CD14-positive monocyte (primary cell): ENCODE measurements around the gene TAC4. TPM values are rescaled to one million over a fixed set of nuclear protein-coding genes. Genes with fewer than 3 reads are reported as not detected.
A peak's percentile ranks its signal among the peaks of the same experiment; 100 is the strongest.

Experiments
- DNase-seq, 3 donors: peaks; one replicate each; pipeline ENCODE4 v3.0.0-alpha.2; 2011 to 2022
- H2AFZ ChIP-seq: 2 replicates; pipeline ENCODE4 v1.6.0; 2012; ENCODE audit warnings: mild to moderate bottlenecking, low read depth, low read length, inconsistent platforms; ENCODE audit not compliant: insufficient read depth, poor library complexity, severe bottlenecking
- H3K27ac ChIP-seq, 2 donors: 1 replicate in 1 of 2; 2 replicates in 1 of 2; pipeline ENCODE4 v1.5.1; 2012 to 2013; ENCODE audit warnings: low read length in 2 of 2, control low read depth in 1 of 2, inconsistent platforms in 1 of 2, low read depth in 1 of 2, mild to moderate bottlenecking in 1 of 2
- H3K27me3 ChIP-seq, 2 donors: one replicate each; pipeline versions ENCODE4 v1.6.0 to v1.6.1; 2011 to 2013; ENCODE audit warnings: low read length in 2 of 2; ENCODE audit not compliant: control insufficient read depth in 2 of 2, insufficient read depth in 2 of 2
- H3K36me3 ChIP-seq, 2 donors: replicated peaks in 1 of 2; 1 replicate in 1 of 2; 2 replicates in 1 of 2; pipeline versions ENCODE4 v1.5.1 to v1.6.1; 2012 to 2013; ENCODE audit warnings: low read length in 2 of 2, control low read depth in 1 of 2, inconsistent platforms in 1 of 2, mild to moderate bottlenecking in 1 of 2; ENCODE audit not compliant: insufficient read depth in 2 of 2, control insufficient read depth in 1 of 2
- H3K4me1 ChIP-seq, 2 donors: 1 replicate in 1 of 2; 2 replicates in 1 of 2; pipeline versions ENCODE4 v1.5.1 to v1.6.1; 2012 to 2013; ENCODE audit warnings: low read length in 2 of 2, control low read depth in 1 of 2, inconsistent platforms in 1 of 2, mild to moderate bottlenecking in 1 of 2, moderate library complexity in 1 of 2; ENCODE audit not compliant: insufficient read depth in 2 of 2, control insufficient read depth in 1 of 2
- H3K4me2 ChIP-seq: replicated peaks from 2 replicates; pipeline ENCODE3; 2012; ENCODE audit warnings: low read length, moderate library complexity, mild to moderate bottlenecking; ENCODE audit not compliant: poor library complexity, severe bottlenecking; ENCODE audit errors: extremely low read depth
- H3K4me3 ChIP-seq, 3 experiments: fragments of 200-600 bp in 1 of 3; sonication (generic) in 1 of 3; replicated peaks in 1 of 3; 1 replicate in 2 of 3; 2 replicates in 1 of 3; pipeline ENCODE4 v1.5.1; 2011 to 2013; ENCODE audit warnings: low read length in 3 of 3, mild to moderate bottlenecking in 3 of 3, control low read depth in 2 of 3, low read depth in 2 of 3, inconsistent platforms in 1 of 3, moderate library complexity in 1 of 3
- H3K79me2 ChIP-seq: 2 replicates; pipeline ENCODE4 v1.6.0; 2012; ENCODE audit warnings: mild to moderate bottlenecking, control low read depth, inconsistent platforms, low read length, moderate library complexity; ENCODE audit not compliant: insufficient read depth
- H3K9ac ChIP-seq: 2 replicates; pipeline ENCODE4 v1.6.0; 2017; ENCODE audit warnings: low read length, mild to moderate bottlenecking; ENCODE audit not compliant: insufficient read depth, poor library complexity, severe bottlenecking
- H3K9me3 ChIP-seq, 2 donors: replicated peaks in 1 of 2; 1 replicate in 1 of 2; 2 replicates in 1 of 2; pipeline versions ENCODE4 v1.5.1 to v1.6.1; 2012 to 2013; ENCODE audit warnings: low read length in 2 of 2, control low read depth in 1 of 2; ENCODE audit not compliant: control insufficient read depth in 1 of 2, insufficient read depth in 1 of 2
- H4K20me1 ChIP-seq: 2 replicates; pipeline ENCODE4 v1.6.0; 2012; ENCODE audit warnings: mild to moderate bottlenecking, low read length, control low read depth, moderate library complexity; ENCODE audit not compliant: insufficient read depth
- H3K27ac Mint-ChIP-seq, 7 donors: one replicate each; pipeline ENCODE4 v1.8.0; 2020; ENCODE audit warnings: mild to moderate bottlenecking in 7 of 7, mixed read lengths in 7 of 7, moderate library complexity in 6 of 7, inconsistent platforms in 2 of 7
- H3K27me3 Mint-ChIP-seq, 3 donors: one replicate each; pipeline ENCODE4 v1.8.0; 2021 to 2022; ENCODE audit warnings: low read depth in 3 of 3, mild to moderate bottlenecking in 3 of 3, mixed read lengths in 3 of 3, moderate library complexity in 3 of 3, inconsistent platforms in 1 of 3
- H3K36me3 Mint-ChIP-seq, 2 donors: one replicate each; pipeline ENCODE4 v1.8.0; 2020; ENCODE audit warnings: mixed read lengths in 2 of 2, inconsistent platforms in 1 of 2, mild to moderate bottlenecking in 1 of 2
- H3K4me1 Mint-ChIP-seq: one replicate; pipeline ENCODE4 v1.8.0; 2020; ENCODE audit warnings: mild to moderate bottlenecking, mixed read lengths
- H3K4me3 Mint-ChIP-seq, 2 donors: one replicate each; pipeline ENCODE4 v1.8.0; 2020; ENCODE audit warnings: mild to moderate bottlenecking in 2 of 2, mixed read lengths in 2 of 2, moderate library complexity in 1 of 2
- H3K9me3 Mint-ChIP-seq, 7 donors: one replicate each; pipeline ENCODE4 v1.8.0; 2020 to 2022; ENCODE audit warnings: mixed read lengths in 7 of 7, mild to moderate bottlenecking in 6 of 7, moderate library complexity in 6 of 7, inconsistent platforms in 2 of 7
- WGBS: methylation state at CpG from one replicate; pipeline ENCODE4 v1.1.5; 2013; ENCODE audit warnings: missing lambda C conversion rate; ENCODE audit not compliant: insufficient coverage; 5-methylcytosine and 5-hydroxymethylcytosine counted together
- intact Hi-C, 2 donors: fragments of 100-400 bp; cut with micrococcal nuclease; formaldehyde crosslinking; loops; one replicate each; pipeline versions ENCODE4 v1.15.0 to v1.15.1; 2023
- polyA plus RNA-seq, 3 donors: library from polyadenylated mRNA; depleted of rRNA in 1 of 3; unstranded in 2 of 3; stranded (reverse) in 1 of 3; fragments of 300-500 nt in 2 of 3; fragments of >200 nt in 1 of 3; fragmentation: Illumina TruSeq in 2 of 3; gene quantifications; 1 replicate in 2 of 3; 2 replicates in 1 of 3; pipeline ENCODE4 v1.2.3, GENCODE V29; 2012 to 2021
- TF ChIP-seq, protein P1 (sequence below): fragments of 200-600 bp; IDR thresholded peaks from one replicate; pipeline ENCODE4 v1.8.0; 2022; ENCODE audit warnings: antibody characterized with exemption, mild to moderate bottlenecking

TAC4 gene
- polyA plus RNA-seq, 3 donors = not detected

DNA sequence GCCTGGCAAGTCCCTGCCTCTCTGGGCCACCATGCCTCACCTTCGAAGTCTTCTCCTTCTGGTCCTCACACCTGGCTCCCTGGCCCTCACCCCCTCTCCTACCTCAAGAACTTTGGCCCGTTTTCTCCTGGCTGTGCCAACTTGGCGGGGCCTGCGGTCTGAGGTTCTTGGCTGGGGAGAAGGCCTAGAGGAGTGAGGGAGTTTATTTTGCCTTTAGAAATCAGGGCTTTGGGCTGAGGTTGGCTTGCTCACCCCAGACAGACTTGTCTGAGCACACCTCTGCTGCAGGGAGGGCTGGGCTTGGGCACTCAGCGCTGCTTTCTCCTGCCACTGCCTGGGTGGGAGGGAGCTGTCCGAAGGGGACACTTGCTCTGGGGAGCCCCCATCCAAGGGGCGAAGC, 23.3 kb upstream of the TAC4 start:
- Histone ChIP-seq H3K4me3 (no peak overlapping the region), H2AFZ (no peak overlapping the region), H3K9me3 (no peaks in the 10 kb centered on the region), H3K4me1 (no peaks in the 10 kb centered on the region), H3K4me2 (no peak overlapping the region), H3K36me3 (no peaks in the 10 kb centered on the region), H3K27me3 (no peaks in the 10 kb centered on the region), H3K79me2 (no peaks in the 10 kb centered on the region), H4K20me1 (no peaks in the 10 kb centered on the region), H3K9ac (no peak overlapping the region), H3K27ac (no peak overlapping the region)
- DNase-seq = no peak
- H3K4me3 Mint-ChIP-seq = no peak overlapping the region
- H3K27me3 Mint-ChIP-seq = peaks cover 12 to 23% (median 22%) of the 10 kb centered on the region in 3 donors
- no peaks in the 10 kb centered on the region for H3K36me3 Mint-ChIP-seq
- intact Hi-C loops = no loop called here
- H3K27ac Mint-ChIP-seq = no peak overlapping the region
- peaks cover 2% of the 10 kb centered on the region for H3K4me1 Mint-ChIP-seq
- peaks cover 0 to 1% (median 0%) of the 10 kb centered on the region in 7 donors for H3K9me3 Mint-ChIP-seq
- TF ChIP-seq, protein P1, sequence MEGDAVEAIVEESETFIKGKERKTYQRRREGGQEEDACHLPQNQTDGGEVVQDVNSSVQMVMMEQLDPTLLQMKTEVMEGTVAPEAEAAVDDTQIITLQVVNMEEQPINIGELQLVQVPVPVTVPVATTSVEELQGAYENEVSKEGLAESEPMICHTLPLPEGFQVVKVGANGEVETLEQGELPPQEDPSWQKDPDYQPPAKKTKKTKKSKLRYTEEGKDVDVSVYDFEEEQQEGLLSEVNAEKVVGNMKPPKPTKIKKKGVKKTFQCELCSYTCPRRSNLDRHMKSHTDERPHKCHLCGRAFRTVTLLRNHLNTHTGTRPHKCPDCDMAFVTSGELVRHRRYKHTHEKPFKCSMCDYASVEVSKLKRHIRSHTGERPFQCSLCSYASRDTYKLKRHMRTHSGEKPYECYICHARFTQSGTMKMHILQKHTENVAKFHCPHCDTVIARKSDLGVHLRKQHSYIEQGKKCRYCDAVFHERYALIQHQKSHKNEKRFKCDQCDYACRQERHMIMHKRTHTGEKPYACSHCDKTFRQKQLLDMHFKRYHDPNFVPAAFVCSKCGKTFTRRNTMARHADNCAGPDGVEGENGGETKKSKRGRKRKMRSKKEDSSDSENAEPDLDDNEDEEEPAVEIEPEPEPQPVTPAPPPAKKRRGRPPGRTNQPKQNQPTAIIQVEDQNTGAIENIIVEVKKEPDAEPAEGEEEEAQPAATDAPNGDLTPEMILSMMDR = no peak
- 100% methylated on average over 3 of the region's 7 CpGs for WGBS

DNA sequence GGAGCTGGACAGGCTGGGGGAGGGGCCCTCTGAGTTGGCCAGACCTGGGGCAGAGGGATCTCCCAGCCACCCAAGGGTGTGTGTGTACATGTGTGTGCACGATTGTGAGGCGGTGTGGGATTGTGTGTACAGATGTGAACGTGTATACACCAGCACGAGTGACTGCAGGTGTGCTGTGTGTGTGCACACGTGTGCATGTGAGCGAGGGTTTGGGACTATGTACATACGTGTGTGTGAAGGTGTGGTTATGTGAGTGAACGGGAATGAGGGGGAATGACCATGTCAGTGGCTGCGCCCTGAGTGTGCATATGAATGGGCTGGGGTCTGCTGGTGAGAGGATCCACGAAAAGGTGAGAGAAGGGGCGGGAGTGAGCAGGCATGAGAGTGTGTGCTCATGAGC, 22.4 kb upstream of the TAC4 start:
- no peak for DNase-seq
- intact Hi-C loops = no loop called here
- Histone ChIP-seq H3K4me2 (no peak overlapping the region), H3K9ac (no peak overlapping the region), H4K20me1 (no peaks in the 10 kb centered on the region), H3K4me1 (no peaks in the 10 kb centered on the region), H3K27ac (no peak overlapping the region), H3K4me3 (no peak overlapping the region), H3K36me3 (no peaks in the 10 kb centered on the region), H3K79me2 (no peaks in the 10 kb centered on the region), H2AFZ (no peak overlapping the region), H3K9me3 (no peaks in the 10 kb centered on the region), H3K27me3 (no peaks in the 10 kb centered on the region)
- Mint-ChIP-seq H3K4me3 (peak overlapping the region in 1 of 2 donors; percentile 13), H3K9me3 (peaks cover 0 to 1% (median 0%) of the 10 kb centered on the region in 7 donors), H3K36me3 (no peaks in the 10 kb centered on the region), H3K27me3 (peaks cover 6 to 19% (median 19%) of the 10 kb centered on the region in 3 donors), H3K4me1 (peaks cover 2% of the 10 kb centered on the region), H3K27ac (no peak overlapping the region)
- TF ChIP-seq, protein P1 = no peak
- 93% methylated on average over 10 of the region's 11 CpGs for WGBS
